Fibroblast of lung (primary cell): ENCODE data around the gene PMS1. TPM values are rescaled to one million over a fixed set of nuclear protein-coding genes. Genes with fewer than 3 reads are reported as not detected.
"Not testable (repeated sequence)": the region's sequence is repeated elsewhere in the genome, so short reads cannot be mapped to it uniquely, and the experiment has no call there.

Experiments
- DNase-seq, 2 donors: peaks; one replicate each; pipeline versions ENCODE4 v3.0.0 to v3.0.0-alpha.2; 2010; ENCODE audit warnings: low read depth in 2 of 2
- H2AFZ ChIP-seq: 2 replicates; pipeline ENCODE4 v1.5.1; 2012; ENCODE audit warnings: low read length, control low read depth, inconsistent platforms
- H3K27ac ChIP-seq: 2 replicates; pipeline ENCODE4 v1.5.1; 2011; ENCODE audit warnings: low read length, control low read depth; ENCODE audit not compliant: insufficient read depth
- H3K27me3 ChIP-seq: 2 replicates; pipeline ENCODE4 v1.5.1; 2011; ENCODE audit warnings: mild to moderate bottlenecking, low read length; ENCODE audit not compliant: control insufficient read depth, insufficient read depth
- H3K36me3 ChIP-seq: 2 replicates; pipeline ENCODE4 v1.5.1; 2011; ENCODE audit warnings: low read length; ENCODE audit not compliant: control insufficient read depth, insufficient read depth
- H3K4me1 ChIP-seq: 2 replicates; pipeline ENCODE4 v1.5.1; 2011; ENCODE audit warnings: low read length; ENCODE audit not compliant: control insufficient read depth, insufficient read depth; ENCODE audit errors: extremely low read depth
- H3K4me2 ChIP-seq: 2 replicates; pipeline ENCODE4 v1.5.1; 2011; ENCODE audit warnings: low read length, control low read depth; ENCODE audit not compliant: insufficient read depth; ENCODE audit errors: extremely low read depth
- H3K4me3 ChIP-seq, 4 experiments: fragments of 200-600 bp in 1 of 4; sonication (generic) in 1 of 4; replicated peaks in 1 of 4; 2 replicates each; pipeline ENCODE4 v1.5.1; 2011 to 2016; ENCODE audit warnings: low read length in 4 of 4, low read depth in 3 of 4, mild to moderate bottlenecking in 3 of 4, control low read depth in 2 of 4, inconsistent platforms in 1 of 4, mixed read lengths in 1 of 4; ENCODE audit not compliant: insufficient read depth in 1 of 4; ENCODE audit errors: control extremely low read depth in 1 of 4
- H3K79me2 ChIP-seq: 2 replicates; pipeline ENCODE4 v1.5.1; 2012; ENCODE audit warnings: mild to moderate bottlenecking, low read length, inconsistent platforms; ENCODE audit not compliant: control insufficient read depth, insufficient read depth
- H3K9ac ChIP-seq: 2 replicates; pipeline ENCODE4 v1.5.1; 2011; ENCODE audit warnings: mild to moderate bottlenecking, low read length, control low read depth; ENCODE audit not compliant: insufficient read depth
- H3K9me3 ChIP-seq: 2 replicates; pipeline ENCODE4 v1.5.1; 2012; ENCODE audit warnings: low read depth, low read length; ENCODE audit not compliant: control insufficient read depth, insufficient read depth
- H4K20me1 ChIP-seq: 2 replicates; pipeline ENCODE4 v1.5.1; 2011; ENCODE audit warnings: low read length; ENCODE audit not compliant: control insufficient read depth, insufficient read depth; ENCODE audit errors: extremely low read depth
- EZH2 ChIP-seq: IDR thresholded peaks from 2 replicates; pipeline ENCODE4 v1.5.1; 2012; ENCODE audit warnings: low read length, control low read depth, mild to moderate bottlenecking; ENCODE audit errors: missing control alignments
- polyA plus RNA-seq, 2 donors: library from polyadenylated mRNA; depleted of rRNA in 1 of 2; stranded (reverse) in 1 of 2; unstranded in 1 of 2; fragments of >200 nt; gene quantifications; 2 replicates each; pipeline ENCODE4 v1.2.1, GENCODE V29; 2011 to 2012; ENCODE audit warnings: missing spikeins in 1 of 2
- total RNA-seq: library from RNA; depleted of rRNA; stranded (reverse); fragments of >200 nt; gene quantifications from 2 replicates; pipeline ENCODE4 v1.2.1, GENCODE V29; 2014
- TF ChIP-seq, protein P1 (sequence below), 2 donors: IDR thresholded peaks in 1 of 2; conservative IDR thresholded peaks in 1 of 2; 1 replicate in 1 of 2; 2 replicates in 1 of 2; pipeline ENCODE4 v1.5.1; 2011 to 2012; ENCODE audit warnings: low read length in 2 of 2, control low read depth in 1 of 2, inconsistent platforms in 1 of 2, low read depth in 1 of 2, mild to moderate bottlenecking in 1 of 2

The PMS1 gene
- total and polyA plus RNA-seq, 2 donors (not counting 1 experiment from before 2014, with no cell fraction given), result 15.7 to 41.0 TPM

DNA sequence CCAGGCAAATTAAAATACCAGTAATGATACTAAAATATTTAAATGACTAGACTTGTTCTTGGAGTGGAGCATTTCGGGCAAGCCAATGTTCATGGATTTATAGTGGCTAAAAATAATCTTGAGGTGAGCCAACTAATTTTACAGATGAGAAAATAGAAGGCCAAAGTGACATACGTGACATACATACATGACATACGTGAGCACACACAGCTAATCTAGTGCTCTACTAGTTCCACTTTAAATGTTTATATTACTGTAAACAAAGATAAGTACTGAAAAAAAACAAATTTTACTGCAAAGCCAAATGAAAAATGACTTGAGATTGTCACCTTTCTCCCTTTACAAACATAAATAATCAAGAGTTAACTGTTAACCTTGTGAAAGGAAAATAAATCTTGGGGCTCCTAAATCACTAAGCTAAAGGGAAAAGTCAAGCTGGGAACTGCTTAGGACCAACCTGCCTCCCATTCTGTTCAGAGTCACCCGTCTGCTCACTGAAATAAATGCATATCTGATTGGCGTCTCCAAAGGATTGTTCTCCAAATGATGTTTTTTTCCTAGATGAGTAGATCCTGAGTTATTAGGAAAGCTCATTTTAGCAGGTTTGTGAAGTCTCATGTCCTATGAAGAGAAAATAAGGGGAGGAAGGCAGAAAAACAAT, 96.7 kb downstream of the PMS1 start:
- no peaks in the 10 kb centered on the region for H3K36me3 ChIP-seq
- no peaks in the 10 kb centered on the region for H4K20me1 ChIP-seq
- H2AFZ ChIP-seq, result no peak overlapping the region
- TF ChIP-seq EZH2, result no peak
- no peaks in the 10 kb centered on the region for H3K79me2 ChIP-seq
- H3K4me2 ChIP-seq, result no peak overlapping the region
- H3K4me1 ChIP-seq, result no peaks in the 10 kb centered on the region
- H3K27me3 ChIP-seq, result no peaks in the 10 kb centered on the region
- H3K27ac ChIP-seq, result no peak overlapping the region
- DNase-seq, result no peak
- no peaks in the 10 kb centered on the region for H3K9me3 ChIP-seq
- H3K9ac ChIP-seq, result no peak overlapping the region
- no peak overlapping the region for H3K4me3 ChIP-seq

DNA sequence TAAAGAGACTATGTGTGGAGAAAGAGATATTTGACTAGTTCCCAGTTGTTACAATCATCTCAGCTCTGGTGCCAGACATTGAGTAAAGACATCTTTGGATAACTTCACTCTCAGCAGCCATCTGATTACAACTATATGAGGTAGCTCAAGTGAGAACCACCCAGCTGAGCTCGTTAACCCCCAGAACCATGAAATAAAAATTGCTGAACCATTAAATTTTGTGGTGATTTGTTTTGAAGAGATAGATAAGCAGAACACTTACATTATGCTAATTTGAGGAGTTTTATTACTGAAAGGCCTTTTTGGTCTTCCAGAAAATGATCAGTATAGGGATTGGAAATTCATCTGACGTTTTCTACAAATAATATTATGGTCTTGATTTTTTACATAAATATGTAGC, 101.1 kb downstream of the PMS1 start:
- Histone ChIP-seq H3K4me1 (no peaks in the 10 kb centered on the region), H3K79me2 (no peaks in the 10 kb centered on the region), H3K4me3 (no peak overlapping the region), H3K27ac (no peak overlapping the region), H3K9ac (no peak overlapping the region), H4K20me1 (no peaks in the 10 kb centered on the region), H3K27me3 (no peaks in the 10 kb centered on the region), H3K9me3 (no peaks in the 10 kb centered on the region), H3K36me3 (no peaks in the 10 kb centered on the region), H2AFZ (no peak overlapping the region), H3K4me2 (no peak overlapping the region)
- TF ChIP-seq EZH2, result no peak
- TF ChIP-seq, protein P1, sequence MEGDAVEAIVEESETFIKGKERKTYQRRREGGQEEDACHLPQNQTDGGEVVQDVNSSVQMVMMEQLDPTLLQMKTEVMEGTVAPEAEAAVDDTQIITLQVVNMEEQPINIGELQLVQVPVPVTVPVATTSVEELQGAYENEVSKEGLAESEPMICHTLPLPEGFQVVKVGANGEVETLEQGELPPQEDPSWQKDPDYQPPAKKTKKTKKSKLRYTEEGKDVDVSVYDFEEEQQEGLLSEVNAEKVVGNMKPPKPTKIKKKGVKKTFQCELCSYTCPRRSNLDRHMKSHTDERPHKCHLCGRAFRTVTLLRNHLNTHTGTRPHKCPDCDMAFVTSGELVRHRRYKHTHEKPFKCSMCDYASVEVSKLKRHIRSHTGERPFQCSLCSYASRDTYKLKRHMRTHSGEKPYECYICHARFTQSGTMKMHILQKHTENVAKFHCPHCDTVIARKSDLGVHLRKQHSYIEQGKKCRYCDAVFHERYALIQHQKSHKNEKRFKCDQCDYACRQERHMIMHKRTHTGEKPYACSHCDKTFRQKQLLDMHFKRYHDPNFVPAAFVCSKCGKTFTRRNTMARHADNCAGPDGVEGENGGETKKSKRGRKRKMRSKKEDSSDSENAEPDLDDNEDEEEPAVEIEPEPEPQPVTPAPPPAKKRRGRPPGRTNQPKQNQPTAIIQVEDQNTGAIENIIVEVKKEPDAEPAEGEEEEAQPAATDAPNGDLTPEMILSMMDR (conservative IDR thresholded peaks at IDR 0.05 in 1 of 2, IDR thresholded peaks at IDR 0.05 in 1 of 2; ENCODE audit: low read depth in 1 of 2, low read length in 2 of 2), result no peak
- no peak for DNase-seq

DNA sequence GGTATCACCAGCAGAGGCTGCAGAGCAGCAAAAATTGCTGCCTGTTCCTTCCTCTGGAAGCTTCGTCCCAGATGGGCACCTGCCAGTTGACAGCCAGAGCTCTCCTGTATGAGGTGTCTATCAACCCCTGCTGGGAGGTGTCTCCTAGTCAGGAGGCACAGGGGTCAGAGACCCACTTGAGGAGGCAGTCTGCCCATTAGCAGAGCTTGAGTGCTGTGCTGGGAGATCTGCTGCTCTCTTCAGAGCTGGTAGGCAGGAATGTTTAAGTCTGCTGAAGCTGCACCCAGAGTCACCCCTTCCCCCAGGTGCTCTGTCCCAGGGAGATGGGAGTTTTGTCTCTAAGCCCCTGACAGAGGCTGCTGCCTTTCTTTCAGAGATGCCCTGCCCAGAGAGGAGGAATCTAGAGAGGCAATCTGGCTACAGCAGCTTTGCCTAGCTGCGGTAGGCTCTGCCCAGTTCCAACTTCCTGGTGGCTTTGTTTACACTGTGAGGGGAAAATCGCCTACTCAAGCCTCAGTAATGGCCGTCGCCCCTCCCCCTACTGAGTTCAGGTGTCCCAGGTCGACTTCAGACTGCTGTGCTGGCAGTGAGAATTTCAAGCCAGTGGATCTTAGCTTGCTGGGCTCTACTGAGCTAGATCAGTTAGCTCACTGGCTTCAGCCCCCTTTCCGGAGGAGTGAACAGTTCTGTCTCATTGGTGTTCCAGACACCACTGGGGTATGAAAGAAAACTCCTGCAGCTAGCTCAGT, 108.5 kb downstream of the PMS1 start:
- H3K9me3 ChIP-seq, H3K36me3 ChIP-seq, H2AFZ ChIP-seq, H3K4me3 ChIP-seq, H4K20me1 ChIP-seq, H3K4me1 ChIP-seq, H3K79me2 ChIP-seq, H3K9ac ChIP-seq, H3K4me2 ChIP-seq, H3K27me3 ChIP-seq, DNase-seq, H3K27ac ChIP-seq: not testable (repeated sequence)

DNA sequence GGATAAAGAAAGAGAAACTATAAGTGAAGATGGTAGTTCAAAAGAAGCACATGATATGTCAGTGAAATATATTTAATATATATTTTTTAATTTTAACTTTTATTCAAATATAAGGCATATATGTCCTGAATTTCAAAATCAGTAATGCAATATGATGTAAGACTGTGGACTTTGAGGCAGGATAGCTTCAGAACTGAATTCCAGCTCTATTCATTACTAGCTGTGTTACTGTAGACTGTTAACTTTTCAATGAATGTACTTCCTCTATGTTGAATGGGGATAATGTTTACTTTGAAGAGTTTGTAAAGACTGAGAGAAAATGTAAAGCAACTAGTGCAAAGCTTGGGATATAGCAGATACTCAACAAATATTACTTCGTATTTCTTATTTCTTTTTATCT, 112.6 kb downstream of the PMS1 start:
- H3K9ac ChIP-seq, result no peak overlapping the region
- TF ChIP-seq, protein P1 (conservative IDR thresholded peaks at IDR 0.05 in 1 of 2, IDR thresholded peaks at IDR 0.05 in 1 of 2; ENCODE audit: low read depth in 1 of 2, low read length in 2 of 2), result no peak
- no peak for TF ChIP-seq EZH2

More for the DNA sequence above, 112.6 kb downstream of the PMS1 start:
- H3K4me1 ChIP-seq, result peaks cover 2% of the 10 kb centered on the region
- H4K20me1 ChIP-seq, result no peaks in the 10 kb centered on the region
- no peak overlapping the region for H2AFZ ChIP-seq
- H3K27ac ChIP-seq, result no peak overlapping the region
- H3K4me3 ChIP-seq, result no peak overlapping the region
- H3K27me3 ChIP-seq, result no peaks in the 10 kb centered on the region
- H3K79me2 ChIP-seq, result no peaks in the 10 kb centered on the region
- no peaks in the 10 kb centered on the region for H3K36me3 ChIP-seq
- no peak for DNase-seq
- H3K4me2 ChIP-seq, result no peak overlapping the region
- no peaks in the 10 kb centered on the region for H3K9me3 ChIP-seq
